HEK293 (cell line): ENCODE data around the gene PIANP.

Source experiments
- CTCF ChIP-seq: fragments of 450-650 bp; formaldehyde crosslinking; IDR thresholded peaks from 2 replicates; pipeline ENCODE4 v1.5.1; 2016; ENCODE audit warnings: missing biosample characterization, missing genetic modification characterization
- KLF16 ChIP-seq: fragments of 450-650 bp; formaldehyde crosslinking; IDR thresholded peaks from 2 replicates; pipeline ENCODE4 v1.5.1; 2017; ENCODE audit warnings: missing biosample characterization, missing genetic modification characterization
- ZBTB17 ChIP-seq: fragments of 450-650 bp; formaldehyde crosslinking; IDR thresholded peaks from 2 replicates; pipeline ENCODE4 v1.5.1; 2016; ENCODE audit warnings: missing biosample characterization, missing genetic modification characterization
- ZBTB26 ChIP-seq: fragments of 450-650 bp; formaldehyde crosslinking; optimal IDR thresholded peaks from 2 replicates; pipeline ENCODE3; 2016; ENCODE audit warnings: missing biosample characterization, mild to moderate bottlenecking, missing genetic modification characterization
- ZBTB49 ChIP-seq: fragments of 450-650 bp; formaldehyde crosslinking; IDR thresholded peaks from 2 replicates; pipeline ENCODE4 v1.5.1; 2016; ENCODE audit warnings: missing biosample characterization, missing genetic modification characterization, low read depth
- ZFP3 ChIP-seq: fragments of 450-650 bp; formaldehyde crosslinking; IDR thresholded peaks from 2 replicates; pipeline ENCODE4 v1.5.1; 2016; ENCODE audit warnings: low read depth, missing biosample characterization, missing genetic modification characterization
- ZNF560 ChIP-seq: fragments of 450-650 bp; formaldehyde crosslinking; IDR thresholded peaks from 2 replicates; pipeline ENCODE4 v1.5.1; 2017; ENCODE audit warnings: missing biosample characterization, missing genetic modification characterization, borderline replicate concordance
- ZNF664 ChIP-seq: fragments of 450-650 bp; formaldehyde crosslinking; IDR thresholded peaks from 2 replicates; pipeline ENCODE4 v1.5.1; 2016; ENCODE audit warnings: missing biosample characterization, missing genetic modification characterization
- ZNF747 ChIP-seq: fragments of 450-650 bp; formaldehyde crosslinking; IDR thresholded peaks from 2 replicates; pipeline ENCODE4 v1.5.1; 2016; ENCODE audit warnings: missing biosample characterization, missing genetic modification characterization

GRCh38 chr12:6688543-6688998 is 12.0 kb downstream of the PIANP start:
- no peak for TF ChIP-seq ZNF747 (tag by site-specific recombination)
- peak; percentile 49 for TF ChIP-seq KLF16
- TF ChIP-seq ZBTB17 (tag by site-specific recombination) = no peak
- TF ChIP-seq ZNF664 = no peak
- TF ChIP-seq ZBTB26 = no peak
- no peak for TF ChIP-seq ZFP3 (tag by site-specific recombination)
- no peak for TF ChIP-seq ZNF560 (tag by site-specific recombination)
- TF ChIP-seq CTCF (tag by site-specific recombination) = no peak
- no peak for TF ChIP-seq ZBTB49
